ENCODE measurements around the gene TMEM120B.

TMEM120B gene

GRCh38 chr12:121788176-121788818 lies 75.7 kb downstream of the TMEM120B start:
- H3K27ac ChIP-seq: peak overlapping the region in 15 of 21 experiments; percentile 13 to 100 (median 86)
- H3K4me3 ChIP-seq: no peak overlapping the region

GRCh38 chr12:121789233-121789781 lies 76.8 kb downstream of the TMEM120B start:
- Histone ChIP-seq H3K27ac (peak overlapping the region in 20 of 21 experiments; percentile 17 to 100 (median 82)), H3K4me3 (peak overlapping the region in 5 of 7 experiments; percentile 7 to 21 (median 17))

- Histone ChIP-seq H3K4me3 (peak overlapping the region in 5 of 7 experiments; percentile 7 to 21 (median 17)), H3K27ac (peak overlapping the region in 20 of 21 experiments; percentile 17 to 100 (median 82))
These were observed 77.5 kb downstream of the TMEM120B start for GRCh38 chr12:121789800-121790728.

- peak overlapping the region in 1 of 7 experiments; percentile 7 for H3K4me3 ChIP-seq
- peak overlapping the region in 16 of 21 experiments; percentile 11 to 100 (median 84) for H3K27ac ChIP-seq
These were observed 78.2 kb downstream of the TMEM120B start for GRCh38 chr12:121790785-121791184.

GRCh38 chr12:121791671-121792551 lies 79.4 kb downstream of the TMEM120B start:
- peak overlapping the region in 16 of 21 experiments; percentile 59 to 100 (median 77) for H3K27ac ChIP-seq

GRCh38 chr12:121792607-121793439 lies 80.3 kb downstream of the TMEM120B start:
- peak overlapping the region in 19 of 21 experiments; percentile 47 to 100 (median 74) for H3K27ac ChIP-seq
- peak overlapping the region; percentile 39 to 60 (median 48) for H3K4me3 ChIP-seq

More at GRCh38 chr12:121791671-121792551, 79.4 kb downstream of the TMEM120B start:
- H3K4me3 ChIP-seq: peak overlapping the region; percentile 39 to 60 (median 48)

- Histone ChIP-seq H3K27ac (peak within 1 kb of the TSS in 20 of 21 experiments; percentile 52 to 100 (median 78)), H3K4me3 (peak within 1 kb of the TSS; percentile 39 to 60 (median 48))
These were observed 80.9 kb downstream of the TMEM120B start, which contains the start of gene RHOF for GRCh38 chr12:121793440-121793837. Gene RHOF, minus strand, starts transcription at chr12:121793688. Its CDS starts 55 bp downstream, at chr12:121793633.

GRCh38 chr12:121793838-121794533 lies 81.4 kb downstream of the TMEM120B start:
- H3K4me3 ChIP-seq: peak overlapping the region; percentile 39 to 60 (median 48)
- H3K27ac ChIP-seq: peak overlapping the region in 19 of 21 experiments; percentile 52 to 100 (median 78)

- H3K4me3 ChIP-seq: peak overlapping the region; percentile 3 to 60 (median 46)
These were observed 82.0 kb downstream of the TMEM120B start for GRCh38 chr12:121794534-121795033.

GRCh38 chr12:121795034-121795968 lies 82.7 kb downstream of the TMEM120B start:
- Histone ChIP-seq H3K27ac (peak overlapping the region in 18 of 21 experiments; percentile 14 to 100 (median 82)), H3K4me3 (peak overlapping the region in 6 of 7 experiments; percentile 3 to 60 (median 42))

More at GRCh38 chr12:121794534-121795033, 82.0 kb downstream of the TMEM120B start:
- H3K27ac ChIP-seq: peak overlapping the region in 20 of 21 experiments; percentile 48 to 100 (median 72)

GRCh38 chr12:121796855-121797751 lies 84.6 kb downstream of the TMEM120B start:
- Histone ChIP-seq H3K27ac (peak overlapping the region in 19 of 21 experiments; percentile 25 to 100 (median 100)), H3K4me3 (peak overlapping the region; percentile 11 to 91 (median 62))

- H3K4me3 ChIP-seq: peak overlapping the region; percentile 58 to 91 (median 69)
- H3K27ac ChIP-seq: peak overlapping the region in 20 of 21 experiments; percentile 25 to 100 (median 100)
These were observed 85.6 kb downstream of the TMEM120B start for GRCh38 chr12:121797937-121798786.

- Histone ChIP-seq H3K27ac (peak overlapping the region in 20 of 21 experiments; percentile 99 to 100 (median 100)), H3K4me3 (peak overlapping the region; percentile 58 to 91 (median 69))
These were observed 86.2 kb downstream of the TMEM120B start for GRCh38 chr12:121798787-121799155.

Data from skin epidermis (tissue), 12 donors.